DOHH2 (cell line): Measurements from ENCODE around the gene FOS.

ENCODE experiments used
- H3F3A ChIP-seq: fragments of 200-600 bp; sonication (generic), shearing (Covaris generic); 2 replicates; pipeline ENCODE4 v1.6.0; 2016; ENCODE audit warnings: antibody characterized with exemption, mild to moderate bottlenecking; ENCODE audit not compliant: control insufficient read depth, insufficient read depth
- H3K27ac ChIP-seq: fragments of 200-600 bp; sonication (generic); 2 replicates; pipeline ENCODE4 v1.5.1; 2014; ENCODE audit warnings: low read depth, mild to moderate bottlenecking, low read length, moderate library complexity
- H3K27me3 ChIP-seq: fragments of 200-600 bp; sonication (generic); 2 replicates; pipeline ENCODE4 v1.6.1; 2014; ENCODE audit warnings: mild to moderate bottlenecking, low read length, mixed read lengths; ENCODE audit not compliant: control insufficient read depth
- H3K36me3 ChIP-seq: fragments of 200-600 bp; sonication (generic); 2 replicates; pipeline ENCODE4 v1.6.1; 2014; ENCODE audit warnings: mild to moderate bottlenecking, low read length, moderate library complexity, mixed read lengths; ENCODE audit not compliant: control insufficient read depth
- H3K4me1 ChIP-seq: fragments of 200-600 bp; sonication (generic); 2 replicates; pipeline ENCODE4 v1.6.1; 2014; ENCODE audit warnings: mild to moderate bottlenecking, low read length, mixed read lengths; ENCODE audit not compliant: control insufficient read depth
- H3K4me2 ChIP-seq: fragments of 200-600 bp; sonication (generic); 2 replicates; pipeline ENCODE4 v1.6.0; 2014; ENCODE audit warnings: mild to moderate bottlenecking, low read length, moderate library complexity
- H3K4me3 ChIP-seq: fragments of 200-600 bp; sonication (generic); 2 replicates; pipeline ENCODE4 v1.5.1; 2014; ENCODE audit warnings: mild to moderate bottlenecking, low read length, mixed read lengths
- H3K79me2 ChIP-seq: fragments of 200-600 bp; sonication (generic); 2 replicates; pipeline ENCODE4 v1.6.1; 2014; ENCODE audit warnings: mild to moderate bottlenecking, low read length, mixed read lengths; ENCODE audit not compliant: control insufficient read depth
- H3K9me2 ChIP-seq: fragments of 200-600 bp; sonication (generic); replicated peaks from 2 replicates; pipeline ENCODE4 v1.6.1; 2014; ENCODE audit warnings: mild to moderate bottlenecking, low read length, mixed read lengths; ENCODE audit not compliant: control insufficient read depth
- H3K9me3 ChIP-seq: fragments of 200-600 bp; sonication (generic); 2 replicates; pipeline ENCODE4 v1.6.1; 2014; ENCODE audit warnings: antibody characterized with exemption, low read length, mixed read lengths; ENCODE audit not compliant: control insufficient read depth, insufficient read depth
- H4K20me1 ChIP-seq: fragments of 200-600 bp; sonication (generic); 2 replicates; pipeline ENCODE4 v1.6.0; 2014; ENCODE audit warnings: low read depth, mild to moderate bottlenecking, antibody characterized with exemption, low read length, moderate library complexity; ENCODE audit not compliant: control insufficient read depth, insufficient read depth
- CTCF ChIP-seq: fragments of 200-600 bp; sonication (generic); IDR thresholded peaks from one replicate; pipeline ENCODE4 v1.5.1; 2014; ENCODE audit warnings: antibody characterized with exemption, mild to moderate bottlenecking, low read depth, low read length; ENCODE audit not compliant: poor library complexity, severe bottlenecking
- EZH2phosphoT487 ChIP-seq: fragments of 200-600 bp; sonication (generic); IDR thresholded peaks from 2 replicates; pipeline ENCODE4 v1.6.1; 2017; ENCODE audit warnings: borderline replicate concordance, mild to moderate bottlenecking, antibody characterized with exemption, low read length, moderate library complexity, mixed read lengths

Gene FOS

GRCh38 chr14:75244121-75244520, 34.5 kb upstream of the FOS start:
- Histone ChIP-seq H3K4me2 (no peak overlapping the region), H3K4me1 (peaks cover 28% of the 10 kb centered on the region), H4K20me1 (no peaks in the 10 kb centered on the region), H3K4me3 (no peak overlapping the region), H3K79me2 (no peaks in the 10 kb centered on the region), H3K9me2 (no peaks in the 10 kb centered on the region), H3K36me3 (no peaks in the 10 kb centered on the region), H3K27me3 (no peaks in the 10 kb centered on the region), H3K9me3 (no peaks in the 10 kb centered on the region), H3F3A (peaks cover 6% of the 10 kb centered on the region), H3K27ac (no peak overlapping the region)
- no peak for TF ChIP-seq CTCF
- no peak for TF ChIP-seq EZH2phosphoT487

DNA sequence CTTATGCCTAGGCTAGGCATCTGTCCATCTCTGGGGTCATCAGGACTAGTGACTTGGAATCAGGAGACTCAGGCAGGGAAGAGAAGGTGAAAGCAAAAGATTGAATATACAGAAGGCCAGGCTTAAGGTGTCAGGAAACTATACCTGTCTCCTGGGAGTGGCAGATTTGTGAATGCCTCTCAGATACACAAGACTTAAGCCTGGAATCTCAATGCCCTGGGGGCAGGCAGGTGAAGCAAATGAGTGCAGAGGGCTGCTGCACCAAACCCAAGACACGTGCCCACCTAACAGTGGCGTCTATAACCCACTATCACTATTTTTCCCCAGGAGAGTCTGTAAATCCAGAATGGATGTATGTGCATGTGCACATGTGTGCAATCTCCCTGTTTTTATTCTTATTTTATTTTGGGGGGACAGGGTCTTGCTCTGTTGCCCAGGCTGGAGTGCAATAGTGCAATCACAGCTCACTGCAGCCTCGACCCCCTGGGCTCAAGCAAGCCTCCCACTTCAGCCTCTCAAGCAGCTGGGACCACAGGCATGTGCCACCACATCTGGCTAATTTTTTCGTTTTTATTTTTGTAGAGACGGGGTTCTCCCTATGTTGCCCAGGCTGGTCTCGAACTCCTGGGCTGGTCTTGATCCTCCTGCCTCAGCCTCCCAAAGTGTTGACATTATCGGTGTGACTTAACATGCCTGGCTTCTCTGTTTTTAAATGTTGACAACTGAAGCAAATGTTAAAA, 31.9 kb upstream of the FOS start:
- Histone ChIP-seq H3K4me1 (peaks cover 47% of the 10 kb centered on the region), H3K27me3 (no peaks in the 10 kb centered on the region), H3K36me3 (no peaks in the 10 kb centered on the region), H3K4me3 (peak overlapping the region; percentile 62; the same call in 1 of the 2 replicates), H3K27ac (peak overlapping the region; percentile 45; the same call in 1 of the 2 replicates), H3K79me2 (no peaks in the 10 kb centered on the region), H3K9me2 (no peaks in the 10 kb centered on the region), H3K4me2 (peak overlapping the region; percentile 80), H4K20me1 (no peaks in the 10 kb centered on the region), H3K9me3 (no peaks in the 10 kb centered on the region), H3F3A (peaks cover 14% of the 10 kb centered on the region)
- TF ChIP-seq EZH2phosphoT487 = no peak
- no peak for TF ChIP-seq CTCF

- Histone ChIP-seq H3K9me3 (no peaks in the 10 kb centered on the region), H3F3A (peaks cover 14% of the 10 kb centered on the region), H3K9me2 (no peaks in the 10 kb centered on the region), H3K4me2 (peak overlapping the region; percentile 80), H4K20me1 (no peaks in the 10 kb centered on the region), H3K27me3 (no peaks in the 10 kb centered on the region), H3K4me3 (peak overlapping the region; percentile 62), H3K27ac (peak overlapping the region; percentile 45), H3K79me2 (no peaks in the 10 kb centered on the region), H3K36me3 (no peaks in the 10 kb centered on the region), H3K4me1 (peaks cover 47% of the 10 kb centered on the region)
- no peak for TF ChIP-seq CTCF
- TF ChIP-seq EZH2phosphoT487 = no peak
These were observed 31.2 kb upstream of the FOS start for GRCh38 chr14:75247286-75247922.
